Measurements from ENCODE around the gene STK16.
A peak's percentile ranks its signal among the peaks of the same experiment; 100 is the strongest.
"Not testable (repeated sequence)": the region's sequence is repeated elsewhere in the genome, so short reads cannot be mapped to it uniquely, and the experiment has no call there.

STK16 gene

GRCh38 chr2:219245148-219245898, at the start of gene STK16, which contains the start of gene GLB1L:
Gene STK16 (plus strand): TSS chr2:219245479. CDS start chr2:219246000, 521 bp downstream.
Gene GLB1L (minus strand): TSS chr2:219245444. CDS start chr2:219243573, 1,871 bp downstream.
- DNase-seq, result peak; percentile 87

GRCh38 chr2:219197388-219197787, 47.9 kb upstream of the STK16 start:
- DNase-seq, result no peak

- DNase-seq, result no peak
Observed at GRCh38 chr2:219198974-219199373, 46.3 kb upstream of the STK16 start.

GRCh38 chr2:219199470-219200211, 45.6 kb upstream of the STK16 start:
- no peak for DNase-seq

- not testable (repeated sequence) for DNase-seq
Observed at GRCh38 chr2:219200502-219201326, 44.6 kb upstream of the STK16 start.

GRCh38 chr2:219201331-219201730, 43.9 kb upstream of the STK16 start:
- not testable (repeated sequence) for DNase-seq

- no peak for DNase-seq
Observed at GRCh38 chr2:219204425-219205164, 40.7 kb upstream of the STK16 start.

GRCh38 chr2:219205165-219205538, 40.1 kb upstream of the STK16 start:
- no peak for DNase-seq

GRCh38 chr2:219205981-219206327, 39.3 kb upstream of the STK16 start:
- DNase-seq, result no peak

- peak; percentile 94 for DNase-seq
Observed at GRCh38 chr2:219206328-219207133, 38.7 kb upstream of the STK16 start, which contains the start of gene ZFAND2B. Gene ZFAND2B (plus strand): TSS chr2:219206782. CDS start chr2:219206988, 206 bp downstream.

GRCh38 chr2:219207134-219207883, 38.0 kb upstream of the STK16 start:
- DNase-seq, result no peak

- no peak for DNase-seq
Observed at GRCh38 chr2:219207884-219208740, 37.2 kb upstream of the STK16 start.

GRCh38 chr2:219209236-219210195, 35.8 kb upstream of the STK16 start:
- DNase-seq, result no peak

- no peak for DNase-seq
Observed at GRCh38 chr2:219210196-219210885, 34.9 kb upstream of the STK16 start.

- no peak for DNase-seq
Observed at GRCh38 chr2:219210886-219211362, 34.4 kb upstream of the STK16 start.

- DNase-seq, result no peak
Observed at GRCh38 chr2:219213026-219213415, 32.3 kb upstream of the STK16 start.

GRCh38 chr2:219213486-219214071, 31.7 kb upstream of the STK16 start:
- DNase-seq, result no peak

Measured in stimulated activated CD4-positive, alpha-beta T cell treated with anti-CD3 and anti-CD28 coated beads, Interleukin-1b, Interleukin-23, amount 100 ng/mL, for 48 hours (primary cell).